PC-9 (cell line): Measurements from ENCODE around the gene DMRTA2. TPM values are rescaled to one million over a fixed set of nuclear protein-coding genes. Genes with fewer than 3 reads are reported as not detected.

Experiments used
- BruUV-seq: library from RNA; stranded (reverse); fragments of 400-500 nt; replicated peaks from 2 replicates; lab custom pipeline; 2021; lab: Mats Ljungman, UMichigan
- CTCF ChIA-PET: fragments of 300-600 bp; sonication (Branson Sonifier 250); formaldehyde crosslinking; loops from one replicate; lab custom pipeline; 2022; ENCODE audit warnings: antibody characterized with exemption; lab: Charles Lee
- POLR2A ChIA-PET: fragments of 300-600 bp; sonication (Branson Sonifier 250); formaldehyde crosslinking; loops from one replicate; lab custom pipeline; 2022; ENCODE audit warnings: antibody characterized with exemption; ENCODE audit not compliant: unreplicated experiment; lab: Charles Lee
- DNase-seq, 2 experiments: peaks; one replicate each; pipeline versions ENCODE4 v3.0.0 to v3.0.0-alpha.2; 2015 to 2022; ENCODE audit warnings: mixed read lengths in 1 of 2
- H2AFZ ChIP-seq: fragments of 200-600 bp; sonication (generic); 2 replicates; pipeline ENCODE4 v1.8.1; 2017; ENCODE audit warnings: antibody characterized with exemption
- H3F3A ChIP-seq: fragments of 200-600 bp; sonication (generic); 2 replicates; pipeline ENCODE4 v1.8.1; 2017; ENCODE audit warnings: antibody characterized with exemption, mild to moderate bottlenecking, low read depth; ENCODE audit not compliant: insufficient read depth
- H3K27ac ChIP-seq: fragments of 200-600 bp; sonication (generic); 2 replicates; pipeline ENCODE4 v1.6.1; 2016; ENCODE audit warnings: mixed run types
- H3K27me3 ChIP-seq: fragments of 200-600 bp; sonication (generic); 2 replicates; pipeline ENCODE4 v1.6.1; 2016; ENCODE audit warnings: low read depth, mixed run types; ENCODE audit not compliant: insufficient read depth
- H3K36me3 ChIP-seq: fragments of 200-600 bp; sonication (generic); 2 replicates; pipeline ENCODE4 v1.6.1; 2016; ENCODE audit warnings: low read depth, mixed run types
- H3K4me1 ChIP-seq: fragments of 200-600 bp; sonication (generic); replicated peaks from 2 replicates; pipeline ENCODE4 v1.6.1; 2016; ENCODE audit warnings: mixed run types; ENCODE audit not compliant: insufficient read depth
- H3K4me2 ChIP-seq: fragments of 200-600 bp; sonication (generic); 2 replicates; pipeline ENCODE4 v1.6.1; 2017; ENCODE audit warnings: mixed run types
- H3K4me3 ChIP-seq: fragments of 200-600 bp; sonication (generic); 2 replicates; pipeline ENCODE4 v1.6.1; 2016; ENCODE audit warnings: mixed run types
- H3K79me2 ChIP-seq: fragments of 200-600 bp; sonication (generic); 2 replicates; pipeline ENCODE4 v1.6.1; 2017; ENCODE audit warnings: low read depth, mixed run types
- H3K9me2 ChIP-seq: fragments of 200-600 bp; sonication (generic); 2 replicates; pipeline ENCODE4 v1.8.1; 2017; ENCODE audit warnings: mild to moderate bottlenecking; ENCODE audit not compliant: insufficient read depth
- H3K9me3 ChIP-seq: fragments of 200-600 bp; sonication (generic); 2 replicates; pipeline ENCODE4 v1.8.1; 2016; ENCODE audit warnings: low read depth; ENCODE audit not compliant: insufficient read depth
- H4K20me1 ChIP-seq: fragments of 200-600 bp; sonication (generic); 2 replicates; pipeline ENCODE4 v1.8.1; 2017; ENCODE audit not compliant: insufficient read depth
- EZH2 ChIP-seq: fragments of 200-600 bp; sonication (generic); IDR thresholded peaks from 2 replicates; pipeline ENCODE4 v1.8.0; 2017; ENCODE audit warnings: antibody characterized with exemption, low read depth
- intact Hi-C: fragments of 100-400 bp; cut with micrococcal nuclease; formaldehyde crosslinking; loops from one replicate; pipeline ENCODE4 v1.10.0; 2022; ENCODE audit not compliant: unreplicated experiment
- total RNA-seq: library from RNA; stranded (reverse); gene quantifications from 2 replicates; pipeline ENCODE4 v1.2.3, GENCODE V29; 2021
- TF ChIP-seq, protein P1 (sequence below): fragments of 200-600 bp; sonication (generic); conservative IDR thresholded peaks from 2 replicates; pipeline ENCODE4 v1.6.1; 2017; ENCODE audit warnings: mixed run types, antibody characterized with exemption, mild to moderate bottlenecking, moderate library complexity

Gene DMRTA2
- total RNA-seq, 1 experiment from 2014 or later, result not detected

DNA sequence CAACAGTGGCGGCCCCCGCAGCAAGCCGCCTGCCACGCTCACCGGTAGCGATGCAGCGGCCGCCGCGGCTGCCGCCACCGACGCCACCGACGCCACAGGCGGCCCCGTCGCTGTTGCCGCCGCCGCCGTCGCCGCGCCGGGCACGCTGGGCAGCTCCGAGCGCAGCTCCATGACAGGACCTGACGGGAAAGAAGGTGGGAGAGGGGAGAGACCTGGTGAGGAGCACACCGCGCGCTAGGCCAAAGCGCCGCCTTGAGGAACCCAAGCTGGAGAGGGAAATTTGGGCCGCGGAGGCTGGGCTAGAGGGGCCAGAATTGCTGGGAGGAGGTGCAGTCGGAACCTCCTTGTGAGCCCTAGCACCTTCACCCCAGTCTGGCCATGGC, 1.9 kb downstream of the DMRTA2 start:
- TF ChIP-seq, protein P1, sequence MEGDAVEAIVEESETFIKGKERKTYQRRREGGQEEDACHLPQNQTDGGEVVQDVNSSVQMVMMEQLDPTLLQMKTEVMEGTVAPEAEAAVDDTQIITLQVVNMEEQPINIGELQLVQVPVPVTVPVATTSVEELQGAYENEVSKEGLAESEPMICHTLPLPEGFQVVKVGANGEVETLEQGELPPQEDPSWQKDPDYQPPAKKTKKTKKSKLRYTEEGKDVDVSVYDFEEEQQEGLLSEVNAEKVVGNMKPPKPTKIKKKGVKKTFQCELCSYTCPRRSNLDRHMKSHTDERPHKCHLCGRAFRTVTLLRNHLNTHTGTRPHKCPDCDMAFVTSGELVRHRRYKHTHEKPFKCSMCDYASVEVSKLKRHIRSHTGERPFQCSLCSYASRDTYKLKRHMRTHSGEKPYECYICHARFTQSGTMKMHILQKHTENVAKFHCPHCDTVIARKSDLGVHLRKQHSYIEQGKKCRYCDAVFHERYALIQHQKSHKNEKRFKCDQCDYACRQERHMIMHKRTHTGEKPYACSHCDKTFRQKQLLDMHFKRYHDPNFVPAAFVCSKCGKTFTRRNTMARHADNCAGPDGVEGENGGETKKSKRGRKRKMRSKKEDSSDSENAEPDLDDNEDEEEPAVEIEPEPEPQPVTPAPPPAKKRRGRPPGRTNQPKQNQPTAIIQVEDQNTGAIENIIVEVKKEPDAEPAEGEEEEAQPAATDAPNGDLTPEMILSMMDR, result no peak
- no peak for TF ChIP-seq EZH2
- Histone ChIP-seq H4K20me1 (no peaks in the 10 kb centered on the region), H3K9me2 (no peaks in the 10 kb centered on the region), H2AFZ (no peak overlapping the region), H3K79me2 (no peaks in the 10 kb centered on the region), H3K27ac (no peak overlapping the region), H3F3A (no peaks in the 10 kb centered on the region; the same call in 1 of the 2 replicates), H3K4me2 (no peak overlapping the region), H3K9me3 (no peaks in the 10 kb centered on the region), H3K36me3 (no peaks in the 10 kb centered on the region), H3K4me1 (no peaks in the 10 kb centered on the region), H3K4me3 (no peak overlapping the region), H3K27me3 (peaks cover 6% of the 10 kb centered on the region)
- POLR2A ChIA-PET, result no interaction called here
- CTCF ChIA-PET, result no interaction called here
- DNase-seq, result no peak
- no TSS peak for BruUV-seq
- intact Hi-C loops, result no loop called here

DNA sequence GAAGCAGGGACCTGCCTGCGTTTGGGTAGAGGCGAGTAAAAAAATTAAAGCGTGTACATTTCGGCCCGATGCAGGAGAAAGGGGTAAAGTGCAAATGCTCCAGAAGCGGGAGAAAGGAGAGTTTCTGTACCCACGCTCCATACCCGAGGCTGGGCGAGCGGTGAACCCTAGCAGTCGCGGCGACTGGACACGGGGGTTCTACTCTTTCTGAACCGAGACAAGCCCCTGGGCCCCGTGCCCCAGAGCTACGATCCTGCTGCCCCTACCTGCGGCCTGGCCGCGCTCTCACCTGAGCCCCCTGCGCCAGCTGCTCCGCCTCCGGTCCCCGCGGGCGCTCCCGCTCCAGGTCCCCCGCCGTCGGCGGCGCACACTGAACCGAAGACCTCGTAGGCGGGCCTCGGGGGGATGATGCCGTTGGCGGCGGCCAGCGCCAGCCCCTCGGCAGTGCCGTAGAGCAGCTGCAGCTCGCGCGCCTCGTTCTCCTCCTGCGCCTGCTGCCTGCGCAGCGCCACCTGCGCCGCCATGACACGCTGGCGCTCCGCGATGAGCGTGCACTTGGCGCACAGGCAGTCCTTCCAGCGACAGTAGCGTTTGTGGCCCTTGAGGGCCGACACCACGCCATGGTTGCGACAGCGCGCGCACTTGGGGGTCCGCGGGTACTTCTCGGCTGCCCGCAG, 2.4 kb downstream of the DMRTA2 start:
- no peaks in the 10 kb centered on the region for H3K9me3 ChIP-seq
- H3K79me2 ChIP-seq, result no peaks in the 10 kb centered on the region
- H3K27me3 ChIP-seq, result peaks cover 11% of the 10 kb centered on the region
- no TSS peak for BruUV-seq
- no peaks in the 10 kb centered on the region for H3K36me3 ChIP-seq
- no peaks in the 10 kb centered on the region; the same call in 1 of the 2 replicates for H3F3A ChIP-seq
- no peaks in the 10 kb centered on the region for H3K9me2 ChIP-seq
- no peak overlapping the region for H2AFZ ChIP-seq
- no peaks in the 10 kb centered on the region for H3K4me1 ChIP-seq
- no peak for DNase-seq
- H4K20me1 ChIP-seq, result no peaks in the 10 kb centered on the region
- no peak overlapping the region for H3K4me2 ChIP-seq
- intact Hi-C loops, result no loop called here
- ChIA-PET POLR2A (no interaction called here), CTCF (no interaction called here)
- TF ChIP-seq, protein P1, result no peak
- TF ChIP-seq EZH2, result no peak
- no peak overlapping the region for H3K4me3 ChIP-seq
- no peak overlapping the region for H3K27ac ChIP-seq

DNA sequence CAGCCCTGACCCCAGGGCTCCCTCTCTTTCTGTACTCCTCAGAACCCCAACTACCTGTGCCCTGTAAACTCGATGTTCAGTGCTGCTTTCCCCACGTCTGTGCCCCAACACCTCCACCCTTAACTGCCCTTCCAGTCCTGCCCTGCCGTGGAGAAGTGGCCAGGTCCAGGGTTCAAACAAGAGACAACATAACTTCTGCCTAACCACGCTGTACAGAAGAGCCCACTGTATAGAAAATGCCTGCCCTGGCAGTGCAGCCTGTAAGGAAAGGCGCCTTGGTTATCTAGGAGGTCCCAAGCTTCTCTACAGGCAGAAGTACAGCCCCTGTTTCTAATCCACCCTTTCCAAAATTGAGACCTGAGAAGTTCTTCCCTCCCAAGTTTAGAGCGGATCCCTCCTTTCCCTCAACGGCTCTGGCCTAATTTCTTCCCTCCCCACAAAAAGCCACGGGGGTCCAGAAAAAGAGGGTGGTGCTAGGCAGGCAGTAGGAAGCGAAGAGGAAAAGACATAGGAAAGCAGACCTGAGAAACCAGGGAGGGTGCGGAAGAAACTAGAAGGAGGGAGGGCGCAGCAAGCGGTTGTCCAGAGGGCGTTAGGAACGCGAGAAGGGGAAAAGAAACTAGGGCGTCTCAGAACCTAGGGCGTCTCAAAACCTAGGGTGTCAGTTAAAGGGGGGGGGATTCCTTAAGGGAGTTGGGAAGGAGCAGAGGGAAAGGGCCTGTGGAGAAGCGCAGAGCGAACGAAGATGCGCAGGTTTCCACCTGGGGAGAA, 3.2 kb downstream of the DMRTA2 start:
- peaks cover 17% of the 10 kb centered on the region for H3K27me3 ChIP-seq
- intact Hi-C loops, result no loop called here
- no TSS peak for BruUV-seq

More for the DNA sequence above, 3.2 kb downstream of the DMRTA2 start:
- TF ChIP-seq, protein P1, result no peak
- no peak for TF ChIP-seq EZH2
- Histone ChIP-seq H2AFZ (no peak overlapping the region), H3K36me3 (no peaks in the 10 kb centered on the region), H3F3A (no peaks in the 10 kb centered on the region; the same call in 1 of the 2 replicates), H3K9me3 (no peaks in the 10 kb centered on the region), H3K4me1 (no peaks in the 10 kb centered on the region), H3K79me2 (no peaks in the 10 kb centered on the region), H3K9me2 (no peaks in the 10 kb centered on the region), H4K20me1 (no peaks in the 10 kb centered on the region), H3K4me3 (no peak overlapping the region), H3K4me2 (no peak overlapping the region), H3K27ac (no peak overlapping the region)
- ChIA-PET CTCF (no interaction called here), POLR2A (no interaction called here)
- DNase-seq, result no peak
